HPDE6-E6E7 (cell line): Measurements from ENCODE around the gene NELFA.

Source experiments
- DNase-seq: peaks from one replicate; pipeline ENCODE4 v3.0.0; 2011; ENCODE audit warnings: missing footprints; ENCODE audit errors: extremely low spot score

NELFA gene

GRCh38 chr4:1964971-1965370 lies 43.8 kb downstream of the NELFA start:
- no peak for DNase-seq

- DNase-seq: no peak
These were observed 44.3 kb downstream of the NELFA start for GRCh38 chr4:1964443-1964842.

DNA sequence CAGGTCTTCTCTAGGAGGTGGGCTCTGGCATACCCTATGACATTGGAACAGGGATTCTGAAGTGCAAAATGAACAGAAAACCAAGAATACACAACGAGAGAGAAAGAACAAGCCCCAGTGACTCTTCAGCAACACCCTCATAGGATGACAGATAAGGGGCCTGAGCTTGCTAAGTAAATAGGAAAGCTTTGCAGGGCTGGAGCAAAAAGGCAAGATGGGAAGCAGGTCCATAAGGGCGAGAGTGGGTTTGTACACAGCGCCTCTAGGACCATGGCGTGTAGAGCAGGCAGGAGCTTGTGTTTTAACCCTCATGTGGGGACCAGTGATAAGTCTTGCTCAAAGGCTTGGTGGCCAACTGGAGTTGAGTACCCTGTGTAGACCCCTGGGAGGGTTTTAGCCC lies 45.8 kb downstream of the NELFA start:
- no peak for DNase-seq

DNA sequence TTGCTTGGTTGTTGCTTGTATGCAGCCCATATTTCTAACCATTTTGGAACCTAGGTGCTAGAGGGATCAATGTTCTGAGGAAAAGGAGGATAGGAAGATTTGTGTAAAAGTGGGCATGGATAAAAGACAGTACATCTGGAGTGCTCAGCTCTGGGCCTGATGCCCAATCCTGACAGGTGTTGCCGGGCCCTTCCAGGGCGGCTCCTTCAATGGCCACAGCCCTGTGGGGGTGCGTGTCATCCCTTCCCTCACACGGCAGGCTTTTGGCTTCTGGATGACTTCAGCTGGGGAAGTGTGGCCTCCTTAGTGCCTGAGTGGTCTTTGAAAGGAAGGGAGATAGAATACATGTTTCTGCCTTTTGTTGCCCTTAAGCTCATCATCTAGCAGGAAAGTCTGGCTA lies 47.2 kb downstream of the NELFA start:
- no peak for DNase-seq

DNA sequence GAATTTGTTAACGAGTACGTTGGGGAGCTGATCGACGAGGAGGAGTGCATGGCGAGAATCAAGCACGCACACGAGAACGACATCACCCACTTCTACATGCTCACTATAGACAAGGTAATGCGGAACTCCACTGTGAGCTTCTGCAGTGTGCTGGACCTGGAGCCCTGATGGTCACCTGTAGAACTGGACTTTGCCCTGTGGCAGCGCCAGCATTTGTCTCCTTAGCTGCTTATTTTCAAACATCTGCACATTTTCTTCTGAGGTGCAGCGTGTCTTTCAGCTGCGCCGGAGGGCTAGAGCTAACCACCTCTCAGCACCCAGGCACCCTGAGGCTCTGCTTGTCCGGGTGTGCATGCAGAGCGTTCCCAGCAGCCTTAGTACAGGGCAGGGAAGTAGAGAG lies 47.7 kb downstream of the NELFA start:
- DNase-seq: no peak

GRCh38 chr4:1960170-1960825 lies 48.5 kb downstream of the NELFA start:
- DNase-seq: no peak

- no peak for DNase-seq
These were observed 49.7 kb downstream of the NELFA start for GRCh38 chr4:1959104-1959384.

DNA sequence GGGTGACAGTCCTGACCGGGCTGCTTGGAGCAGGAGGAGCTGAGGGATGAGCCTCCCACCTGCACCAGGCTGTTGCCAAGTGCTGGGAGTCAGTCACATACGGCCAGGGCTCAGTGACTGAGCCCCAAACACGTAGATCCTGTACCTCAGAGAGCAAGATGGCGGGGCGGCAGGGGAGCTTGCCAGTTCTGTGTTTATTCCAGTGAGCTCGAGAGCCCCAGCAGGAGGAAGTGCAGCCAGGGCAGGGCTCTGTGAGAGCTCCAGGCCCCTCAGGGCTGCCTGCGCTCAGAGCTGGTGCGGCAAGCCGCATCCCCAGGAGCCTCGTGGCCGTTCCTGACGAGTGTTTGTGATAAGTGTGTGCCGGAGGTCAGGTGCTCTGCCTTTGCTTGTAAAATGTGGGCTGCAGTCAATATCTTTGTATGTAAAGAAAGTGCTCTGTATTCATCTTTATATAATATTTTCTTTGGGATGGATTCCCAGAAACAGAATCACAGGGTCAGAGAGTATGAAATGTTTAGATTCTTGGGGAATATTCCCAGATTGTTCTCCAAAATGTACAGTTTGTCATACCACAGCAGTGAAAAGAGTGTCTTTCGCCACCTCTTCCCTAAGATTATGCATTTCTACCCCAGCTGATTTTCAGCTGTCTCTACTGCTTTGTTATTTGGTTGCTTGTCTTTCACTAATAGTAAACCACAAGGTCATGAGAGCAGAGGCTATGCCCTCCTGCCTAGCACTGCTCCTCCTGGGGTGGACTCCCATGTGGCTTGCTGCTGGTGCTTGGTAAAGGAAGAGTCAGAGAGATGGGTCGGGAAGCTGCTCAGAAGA lies 50.3 kb downstream of the NELFA start:
- no peak for DNase-seq

DNA sequence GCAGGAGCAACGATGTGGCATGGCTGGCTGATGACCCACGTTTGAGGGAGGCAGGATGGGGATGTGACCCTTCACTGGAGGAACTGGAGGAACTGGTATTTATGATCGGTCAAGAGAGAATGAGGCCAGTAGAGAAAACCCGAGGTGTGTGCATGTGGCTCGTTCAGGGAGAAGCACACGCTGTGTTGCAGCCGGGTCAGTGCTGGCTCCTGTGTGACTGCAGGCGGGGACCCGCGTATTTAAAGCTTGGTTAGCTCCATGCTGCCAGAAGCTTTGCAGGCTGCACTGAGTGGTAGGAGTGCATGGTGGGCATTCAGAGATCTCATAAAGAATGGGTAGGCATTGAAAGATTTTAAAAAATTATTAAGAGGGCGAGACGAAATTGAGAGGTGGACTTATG lies 52.1 kb downstream of the NELFA start:
- no peak for DNase-seq

GRCh38 chr4:1953335-1953734 lies 55.4 kb downstream of the NELFA start:
- DNase-seq: no peak

DNA sequence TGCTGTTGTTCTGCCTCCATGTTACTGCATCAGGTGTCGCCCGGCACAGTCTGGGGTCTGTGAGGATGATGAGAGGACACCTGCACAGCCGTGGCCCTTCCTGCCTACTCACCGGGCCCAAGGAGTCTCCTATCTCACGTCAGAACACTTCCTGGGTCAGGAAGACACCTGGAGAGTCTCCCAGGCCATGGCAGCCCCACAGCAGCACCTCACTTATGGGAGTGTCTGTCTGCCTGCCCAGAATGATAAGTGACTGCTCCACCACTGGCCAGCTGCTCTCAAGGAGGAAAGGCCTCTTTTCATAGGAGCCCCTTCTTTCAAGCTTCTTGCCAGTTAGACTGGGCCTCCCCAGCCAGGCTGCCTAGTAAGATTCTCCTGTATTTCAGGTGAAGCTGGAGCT lies 56.1 kb downstream of the NELFA start:
- no peak for DNase-seq

- DNase-seq: no peak
These were observed 56.6 kb downstream of the NELFA start for GRCh38 chr4:1952058-1952700.

- no peak for DNase-seq
These were observed 58.4 kb downstream of the NELFA start for GRCh38 chr4:1950369-1950768.

DNA sequence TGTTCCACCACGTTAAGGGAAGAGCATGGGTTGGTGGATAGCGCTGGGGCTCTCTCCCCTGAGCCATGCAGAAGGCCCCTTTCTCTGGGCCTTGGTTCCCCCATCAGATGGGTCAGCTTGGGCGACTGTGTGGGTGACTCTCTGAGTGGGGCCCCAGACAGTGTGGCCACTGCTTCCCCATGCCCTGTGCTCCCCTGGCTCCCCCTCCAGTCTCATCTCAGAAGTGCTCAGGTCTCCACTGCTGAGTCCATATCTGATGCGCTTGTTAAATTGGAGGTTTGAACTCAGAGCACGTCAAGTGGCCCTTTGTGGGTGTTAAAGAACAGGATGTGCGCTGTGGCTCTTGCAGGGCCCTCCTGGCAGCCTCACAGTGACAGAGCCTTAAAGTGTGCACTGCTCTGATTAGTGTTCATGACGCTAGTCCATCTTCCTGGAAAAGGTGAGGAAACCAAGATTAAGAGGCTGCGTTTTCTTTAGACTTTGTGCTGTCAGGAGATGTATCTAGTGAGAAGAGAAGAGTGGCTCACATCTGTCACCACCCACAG lies 59.8 kb downstream of the NELFA start:
- no peak for DNase-seq

- DNase-seq: no peak
These were observed 60.5 kb downstream of the NELFA start for GRCh38 chr4:1948232-1948631.

- DNase-seq: no peak
These were observed 62.9 kb downstream of the NELFA start for GRCh38 chr4:1945912-1946311.

GRCh38 chr4:1945124-1945895 lies 63.5 kb downstream of the NELFA start:
- DNase-seq: no peak

DNA sequence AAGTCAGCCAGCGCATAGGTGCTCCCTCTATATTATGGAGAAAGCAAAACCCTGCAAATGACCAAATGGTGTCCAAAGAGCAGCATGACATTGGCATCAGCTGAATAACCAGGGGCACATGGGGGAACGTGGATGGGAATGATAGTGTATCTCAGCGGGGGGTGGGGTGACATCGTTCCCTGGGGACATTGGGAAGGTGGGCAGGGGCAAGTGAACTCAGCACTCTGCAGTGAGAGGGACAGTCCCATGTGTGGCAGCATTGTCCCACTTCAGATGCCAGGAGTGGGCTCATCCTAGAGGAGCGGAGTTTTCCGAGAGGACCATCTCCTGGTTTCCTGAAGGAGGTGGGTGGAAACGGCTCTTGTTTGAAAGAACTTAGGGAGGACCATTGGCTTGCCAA lies 64.8 kb downstream of the NELFA start:
- no peak for DNase-seq

GRCh38 chr4:1940566-1940965 lies 68.2 kb downstream of the NELFA start:
- no peak for DNase-seq

DNA sequence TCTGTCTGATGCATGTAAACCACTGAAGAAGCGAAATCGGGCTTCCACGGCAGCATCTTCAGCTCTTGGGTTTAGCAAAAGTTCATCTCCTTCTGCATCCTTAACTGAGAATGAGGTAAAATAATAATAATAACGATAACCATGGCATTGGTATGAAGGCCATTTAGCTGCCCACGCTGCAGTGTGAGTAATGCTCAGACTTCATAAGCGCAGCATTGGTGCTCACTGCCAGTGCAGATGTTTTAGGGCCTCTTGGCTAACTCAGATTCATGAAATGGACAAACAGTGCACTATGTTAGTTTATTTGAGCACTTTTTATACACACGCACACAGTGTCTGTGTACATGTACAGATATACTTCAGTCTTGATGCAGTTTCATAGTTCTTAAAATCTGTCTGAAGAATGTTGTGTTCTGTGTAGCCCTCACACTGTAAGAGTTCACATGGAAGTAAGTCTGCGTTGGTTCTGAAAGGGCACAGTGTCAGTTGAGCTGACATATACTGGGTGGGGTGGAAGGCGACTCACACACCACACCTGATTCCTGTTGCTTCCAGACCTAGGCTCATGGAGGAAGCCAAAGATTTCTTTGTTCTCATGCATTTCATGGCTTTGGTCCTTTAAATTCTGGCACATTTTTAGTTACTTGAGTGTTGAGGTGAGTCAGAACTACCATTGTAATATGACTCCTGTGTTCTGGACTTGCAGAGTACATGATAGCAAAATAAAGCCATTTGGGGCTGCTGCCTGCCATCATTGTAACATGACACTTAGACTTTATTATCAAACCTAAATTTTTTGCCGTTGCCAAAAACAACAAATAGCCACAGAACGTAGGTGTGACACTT lies 68.9 kb downstream of the NELFA start:
- peak; percentile 75 for DNase-seq

DNA sequence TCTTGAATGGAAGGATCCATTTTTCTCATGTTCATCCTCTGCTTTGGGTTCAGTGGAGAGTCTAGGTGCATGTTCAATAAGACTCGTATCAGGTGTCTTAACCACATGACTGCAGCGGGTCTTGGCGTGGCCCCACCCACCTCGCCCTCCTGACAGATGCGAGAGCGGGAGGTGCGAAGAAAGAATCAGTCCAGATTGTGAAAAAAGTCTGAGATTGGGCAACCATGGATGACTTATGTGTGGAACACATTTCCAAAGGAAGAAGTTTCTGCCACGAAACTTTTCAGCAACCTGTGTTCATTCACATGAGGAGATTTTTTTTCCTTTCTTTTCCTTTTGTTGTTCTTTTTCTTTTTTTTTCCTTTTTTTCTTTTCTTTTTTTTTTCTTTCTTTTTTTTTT lies 70.7 kb downstream of the NELFA start:
- DNase-seq: no peak
